DND-41 (cell line): ENCODE data around the gene PAPPA2.

Experiments
- ATAC-seq: fragments of 200-7000 bp; cut with Tn5 transposase; 3 replicates; pipeline ENCODE4 v1.9.1; 2021; ENCODE audit warnings: low read depth; ENCODE audit not compliant: insufficient read depth
- DNase-seq: peaks from one replicate; pipeline ENCODE4 v3.0.0-alpha.2; 2020
- H2AFZ ChIP-seq: 2 replicates; pipeline ENCODE4 v1.6.0; 2012; ENCODE audit warnings: low read depth, low read length
- H3K27ac ChIP-seq: 2 replicates; pipeline ENCODE4 v1.5.1; 2012; ENCODE audit warnings: low read length, inconsistent platforms
- H3K27me3 ChIP-seq: fragments of 200-600 bp; sonication (generic); 2 replicates; pipeline ENCODE4 v1.6.0; 2012; ENCODE audit warnings: low read length, mild to moderate bottlenecking, inconsistent platforms; ENCODE audit not compliant: insufficient read depth, poor library complexity
- H3K36me3 ChIP-seq: 2 replicates; pipeline ENCODE4 v1.5.1; 2012; ENCODE audit warnings: low read length, inconsistent platforms; ENCODE audit not compliant: insufficient read depth
- H3K4me1 ChIP-seq: 2 replicates; pipeline ENCODE4 v1.5.1; 2012; ENCODE audit warnings: mild to moderate bottlenecking, low read length; ENCODE audit not compliant: insufficient read depth
- H3K4me2 ChIP-seq: 2 replicates; pipeline ENCODE4 v1.6.0; 2012; ENCODE audit warnings: mild to moderate bottlenecking, moderate library complexity, low read length, inconsistent platforms; ENCODE audit not compliant: insufficient read depth
- H3K4me3 ChIP-seq, 2 experiments: fragments of 200-600 bp in 1 of 2; shearing (Covaris generic) in 1 of 2; 2 replicates each; pipeline ENCODE4 v1.5.1; 2012 to 2016; ENCODE audit warnings: inconsistent platforms in 2 of 2, low read length in 2 of 2, mild to moderate bottlenecking in 2 of 2, low read depth in 1 of 2, moderate library complexity in 1 of 2
- H3K79me2 ChIP-seq: 2 replicates; pipeline ENCODE4 v1.6.0; 2012; ENCODE audit warnings: low read length, inconsistent platforms; ENCODE audit not compliant: insufficient read depth
- H3K9ac ChIP-seq: 2 replicates; pipeline ENCODE4 v1.6.0; 2012; ENCODE audit warnings: low read depth, mild to moderate bottlenecking, inconsistent platforms, low read length, moderate library complexity
- H3K9me3 ChIP-seq: 2 replicates; pipeline ENCODE4 v1.5.1; 2012; ENCODE audit warnings: low read length, moderate library complexity, mild to moderate bottlenecking, inconsistent platforms; ENCODE audit not compliant: insufficient read depth, severe bottlenecking
- H4K20me1 ChIP-seq: 2 replicates; pipeline ENCODE4 v1.6.0; 2012; ENCODE audit warnings: low read length; ENCODE audit not compliant: insufficient read depth
- CTCF ChIP-seq: IDR thresholded peaks from 2 replicates; pipeline ENCODE4 v1.5.1; 2012; ENCODE audit warnings: borderline replicate concordance, low read length, moderate library complexity, mild to moderate bottlenecking; ENCODE audit not compliant: poor library complexity, severe bottlenecking; ENCODE audit errors: extremely low read depth
- EZH2 ChIP-seq: IDR thresholded peaks from 3 replicates; pipeline ENCODE4 v1.6.1; 2012; ENCODE audit warnings: borderline replicate concordance, low read depth, mild to moderate bottlenecking, moderate library complexity, low read length, inconsistent platforms; ENCODE audit not compliant: severe bottlenecking

The PAPPA2 gene

GRCh38 chr1:176820391-176821031 is 357.5 kb downstream of the PAPPA2 start:
- H3K4me2 ChIP-seq = no peak overlapping the region
- no peak overlapping the region for H3K9ac ChIP-seq
- H3K9me3 ChIP-seq = no peaks in the 10 kb centered on the region
- no peaks in the 10 kb centered on the region for H3K79me2 ChIP-seq
- H2AFZ ChIP-seq = no peak overlapping the region
- no peak for DNase-seq
- no peaks in the 10 kb centered on the region for H4K20me1 ChIP-seq
- H3K4me3 ChIP-seq = no peak overlapping the region
- H3K4me1 ChIP-seq = no peaks in the 10 kb centered on the region
- ATAC-seq = no peak
- no peaks in the 10 kb centered on the region for H3K27me3 ChIP-seq
- H3K36me3 ChIP-seq = no peaks in the 10 kb centered on the region
- TF ChIP-seq CTCF (no peak), EZH2 (no peak)
- no peak overlapping the region for H3K27ac ChIP-seq

- H3K4me2 ChIP-seq = no peak overlapping the region
- no peak overlapping the region for H3K27ac ChIP-seq
- no peak for ATAC-seq
- no peaks in the 10 kb centered on the region for H3K79me2 ChIP-seq
- no peak overlapping the region for H3K4me3 ChIP-seq
- no peaks in the 10 kb centered on the region for H3K4me1 ChIP-seq
- TF ChIP-seq CTCF (no peak), EZH2 (no peak)
- H3K9me3 ChIP-seq = no peaks in the 10 kb centered on the region
- no peaks in the 10 kb centered on the region for H4K20me1 ChIP-seq
- no peaks in the 10 kb centered on the region for H3K36me3 ChIP-seq
- H3K9ac ChIP-seq = no peak overlapping the region
- DNase-seq = no peak
- no peak overlapping the region for H2AFZ ChIP-seq
- no peaks in the 10 kb centered on the region for H3K27me3 ChIP-seq
Measured at GRCh38 chr1:176826265-176826664, 363.3 kb downstream of the PAPPA2 start.

GRCh38 chr1:176829261-176829660 is 366.3 kb downstream of the PAPPA2 start:
- Histone ChIP-seq H2AFZ (no peak overlapping the region), H3K4me2 (no peak overlapping the region), H3K4me1 (no peaks in the 10 kb centered on the region), H3K36me3 (no peaks in the 10 kb centered on the region), H3K9ac (no peak overlapping the region), H3K27me3 (no peaks in the 10 kb centered on the region), H3K79me2 (no peaks in the 10 kb centered on the region), H4K20me1 (no peaks in the 10 kb centered on the region), H3K9me3 (no peaks in the 10 kb centered on the region), H3K27ac (no peak overlapping the region), H3K4me3 (no peak overlapping the region)
- DNase-seq (no peak), ATAC-seq (no peak)
- TF ChIP-seq EZH2 (no peak), CTCF (no peak)
